Measurements from ENCODE around the gene RNF10. TPM values are rescaled to one million over a fixed set of nuclear protein-coding genes. Genes with fewer than 3 reads are reported as not detected.

RNF10 gene
- total and polyA plus RNA-seq, 9 of the 15 experiments (the other 6 are each of a cell fraction or from before 2014, with no cell fraction given), result 43.0 to 139 (median 80.1) TPM

DNA sequence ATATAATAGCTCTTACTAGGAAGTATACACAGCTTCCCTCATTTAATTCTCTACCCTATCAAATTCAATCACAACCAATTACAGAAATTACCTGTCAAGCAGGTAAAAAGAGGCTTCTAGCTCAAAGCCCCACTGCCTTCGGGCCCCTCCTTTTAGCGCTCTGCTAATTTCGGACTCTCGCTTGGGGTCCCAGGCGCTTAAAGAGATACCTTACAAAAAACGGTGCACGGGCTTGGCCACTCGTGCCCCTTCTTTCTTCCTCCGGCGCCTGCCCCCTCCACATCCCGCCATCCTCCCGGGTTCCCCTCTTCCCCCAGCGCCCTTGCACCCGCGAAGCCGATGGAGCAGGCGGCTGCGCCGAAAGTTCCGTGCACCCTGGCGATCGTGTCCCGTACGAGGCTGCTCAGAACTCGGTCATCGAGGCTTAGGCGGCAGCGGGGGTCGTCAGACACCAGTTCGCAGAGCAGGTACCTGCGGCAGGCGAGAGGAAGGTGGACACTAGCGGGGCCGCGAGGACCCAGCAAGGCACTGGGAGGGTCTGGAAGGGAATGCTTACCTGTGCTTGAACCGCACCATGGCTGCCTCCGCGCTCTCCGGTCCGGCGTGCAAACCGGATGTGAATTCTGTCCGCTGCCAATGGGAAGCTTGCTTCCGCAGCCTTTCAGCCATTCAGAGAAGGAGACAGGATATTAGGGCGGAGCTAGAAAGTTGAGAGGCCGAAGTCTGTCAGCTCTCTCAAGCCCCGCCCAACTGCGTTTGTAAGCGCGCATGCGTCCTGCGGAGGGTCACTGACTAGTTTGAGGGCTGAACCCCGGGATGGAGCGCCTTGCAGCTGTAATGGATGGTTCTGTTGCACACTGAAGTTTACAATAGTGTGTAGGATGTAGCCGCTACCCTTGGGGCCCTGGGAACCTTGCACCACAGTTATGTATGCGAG, 46.9 kb downstream of the RNF10 start, which contains the start of gene POP5:
Gene POP5 (minus strand): TSS at position 616 of the 937 bp plus-strand sequence. CDS start 40 bp downstream, at position 576.
- H3K9me1 ChIP-seq (ENCODE audit: control insufficient read depth, insufficient read depth, low read length), result no peaks in the 10 kb centered on the region
- ATAC-seq (peak; percentile 95), DNase-seq (ENCODE audit: extremely low read depth in 1 of 4, low spot score in 3 of 4) (peak; percentile 92 to 99 (median 94)), FAIRE-seq (peak; percentile 100)
- peaks cover 10% of the 10 kb centered on the region; the same call in 1 of the 2 replicates for H4K20me1 ChIP-seq (replicated peaks; ENCODE audit: control insufficient read depth, insufficient read depth, low read length)
- H2AFZ ChIP-seq (ENCODE audit: low read depth, low read length), result peak within 1 kb of the TSS; percentile 92
- H3K9ac ChIP-seq (ENCODE audit: insufficient read depth in 1 of 2, low read depth in 2 of 2, low read length in 2 of 2), result peak within 1 kb of the TSS; percentile 71 to 99
- H3K36me3 ChIP-seq (ENCODE audit: control insufficient read depth, insufficient read depth, low read length), result peaks cover 36% of the 10 kb centered on the region
- peaks cover 13 to 19% of the 10 kb centered on the region in 2 experiments; a peak in 3 of 5 replicates for H3K4me1 ChIP-seq (replicated peaks in 1 of 2; ENCODE audit: control insufficient read depth in 2 of 2, insufficient read depth in 2 of 2, low read length in 2 of 2)
- intact Hi-C loops (cut with micrococcal nuclease), result loop anchor here (5.0 kb wide), 3 partner anchors 114 to 254 kb away; partner anchors contain the start of genes GATC, PLA2G1B, SRSF9 and TRIAP1
- H3K27me3 ChIP-seq (ENCODE audit: control insufficient read depth in 2 of 2, insufficient read depth in 2 of 2, low read length in 2 of 2), result peaks cover 5 to 8% of the 10 kb centered on the region in 2 experiments; a peak in 3 of 5 replicates
- in situ Hi-C loops (cut with MboI), result loop anchor here (5.0 kb wide), 1 partner anchor 131 kb away; the partner anchor contains the start of gene UNC119B
- POLR2A ChIA-PET, result interaction anchor here (0.6 to 2.2 kb wide), 16 partner anchors 11 to 1516 kb away, joined by 3 to 12 read pairs (median 4); partner anchors contain the start of gene RNU4-2
- H3K79me2 ChIP-seq (ENCODE audit: control insufficient read depth, insufficient read depth, low read length), result peaks cover 14% of the 10 kb centered on the region; the same call in 2 of the 3 replicates
- under 1% methylated on average over 48 of the region's 56 CpGs for WGBS (ENCODE audit: insufficient coverage, low coverage, missing lambda C conversion rate)
- no peaks in the 10 kb centered on the region for H3K9me3 ChIP-seq (replicated peaks; ENCODE audit: control insufficient read depth, insufficient read depth, low read depth, low read length)
- CTCF ChIA-PET (ENCODE audit: low intra/inter-chr PET ratio), result interaction anchor here (1.7 kb wide), 1 partner anchor 68 kb away, joined by 6 read pairs; no protein-coding TSS in a partner anchor
- peak within 1 kb of the TSS; percentile 70 for H3K4me3 ChIP-seq
- BruUV-seq (replicated peaks), result TSS peak; percentile 79
- peak within 1 kb of the TSS; percentile 87 for H3K4me2 ChIP-seq (ENCODE audit: insufficient read depth, low read length)
- H3K27ac ChIP-seq (ENCODE audit: extremely low read depth, low read depth, low read length), result peak within 1 kb of the TSS; percentile 66
- peak; percentile 55 for TF ChIP-seq PCBP1 (IDR thresholded peaks at IDR 0.05; ENCODE audit: low read depth, low read length, poor library complexity, severe bottlenecking)
- no peak for TF ChIP-seq PRMT5 (CRISPR knock-in tag; IDR thresholded peaks at IDR 0.05)
- TF ChIP-seq CBFB (CRISPR knock-in tag; IDR thresholded peaks at IDR 0.05), result peak; percentile 84
- TF ChIP-seq ATF7 (IDR thresholded peaks at IDR 0.05), result peak; percentile 61; the same call in 1 of the 2 replicates
- peak; percentile 63 for TF ChIP-seq BCOR (IDR thresholded peaks at IDR 0.05)
- TF ChIP-seq BDP1 (IDR thresholded peaks at IDR 0.05; ENCODE audit: insufficient read depth, insufficient read length), result no peak
- peak in 1 of 2 experiments; percentile 35 for TF ChIP-seq E2F6 (IDR thresholded peaks at IDR 0.05; ENCODE audit: borderline replicate concordance in 1 of 2, extremely low read depth in 1 of 2, insufficient read depth in 1 of 2, insufficient read length in 1 of 2, low read depth in 1 of 2, low read length in 1 of 2, poor library complexity in 1 of 2, severe bottlenecking in 1 of 2)
- peak; percentile 54 for TF ChIP-seq FIP1L1 (IDR thresholded peaks at IDR 0.05; ENCODE audit: low read depth, low read length, poor library complexity, severe bottlenecking)
- TF ChIP-seq E4F1 (CRISPR knock-in tag; IDR thresholded peaks at IDR 0.05; ENCODE audit: borderline replicate concordance), result 0 out of 2 replicates have a peak, but pooled peaks have one; percentile 17

Measured in K562 (cell line).